Stimulated activated CD8-positive, alpha-beta memory T cell treated with anti-CD3 and anti-CD28 coated beads, Interleukin-12 subunit alpha, Interleukin-12 subunit beta, amount 100 ng/mL, for 1 hour (primary cell): ENCODE results near the gene MID1.

Experiments used
- DNase-seq: peaks from one replicate; pipeline ENCODE4 v3.0.0-alpha.2; 2020; ENCODE audit warnings: low read depth

MID1 gene

DNA sequence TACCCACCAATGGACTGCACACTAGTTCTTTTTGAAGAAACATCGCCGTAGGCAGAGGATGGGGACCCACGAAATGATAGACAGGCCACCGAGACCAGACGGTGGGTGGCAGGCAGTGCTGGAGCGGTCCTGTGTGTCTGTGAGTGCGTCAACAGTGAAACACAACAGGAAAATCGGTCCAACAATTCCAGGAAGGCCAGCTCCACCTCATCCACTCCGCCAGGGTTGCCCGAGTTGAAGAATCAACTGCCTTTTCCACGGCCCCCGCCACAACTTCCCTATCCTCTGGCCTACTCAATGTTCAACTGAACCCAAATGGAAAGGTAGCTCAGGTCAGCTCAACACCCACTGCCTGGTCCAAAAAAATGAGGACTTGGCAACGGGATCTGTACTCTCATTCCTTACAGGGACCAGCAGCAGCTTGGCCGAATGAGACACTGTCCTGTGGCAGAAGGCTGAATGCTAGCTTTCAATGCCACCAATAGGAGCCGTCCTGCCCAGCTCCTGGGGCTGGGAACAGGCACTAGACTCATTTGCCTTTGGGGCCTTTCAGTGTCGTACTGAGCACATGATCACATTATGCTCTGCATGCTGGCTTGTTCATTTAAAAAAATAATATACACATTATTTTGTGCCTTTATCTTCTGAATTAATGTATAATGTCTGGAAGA is 43.5 kb downstream of the MID1 start:
- DNase-seq = no peak

DNA sequence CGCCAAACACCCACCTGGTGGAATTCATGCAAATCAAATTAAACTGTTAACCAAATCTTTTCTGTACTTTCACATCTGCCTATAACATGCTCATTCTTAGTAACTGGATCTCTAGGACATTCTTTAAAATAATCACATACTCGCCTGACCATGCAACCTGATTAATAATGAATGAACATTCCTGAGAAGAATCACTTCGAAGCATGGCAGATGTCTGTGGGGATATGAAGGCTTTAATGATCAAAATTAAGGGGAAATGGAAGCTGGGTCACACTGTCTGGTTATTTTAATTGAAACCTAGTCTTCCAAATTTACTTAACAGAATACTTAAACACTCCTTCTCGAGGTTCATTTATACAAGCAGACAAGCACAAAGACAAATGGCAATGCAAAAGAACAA is 44.2 kb downstream of the MID1 start:
- DNase-seq = no peak

DNA sequence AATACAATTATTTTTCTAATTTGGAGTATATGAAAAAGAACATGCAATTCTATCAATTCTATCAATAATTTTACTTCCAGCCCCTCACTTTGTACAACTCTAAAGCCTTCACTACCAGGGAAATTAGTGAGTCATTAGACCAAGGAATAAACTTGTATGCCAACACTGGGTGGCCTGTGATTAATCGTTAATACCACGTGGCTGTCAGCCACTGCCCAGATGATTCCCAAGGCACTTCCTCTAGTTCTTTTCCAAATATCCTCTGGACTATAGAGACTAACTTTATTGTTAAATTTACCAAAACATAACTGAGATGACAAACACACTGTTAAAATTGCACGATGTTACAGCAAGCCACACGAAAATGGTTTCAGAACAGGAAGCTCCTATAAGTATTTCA is 45.7 kb downstream of the MID1 start:
- DNase-seq = no peak

DNA sequence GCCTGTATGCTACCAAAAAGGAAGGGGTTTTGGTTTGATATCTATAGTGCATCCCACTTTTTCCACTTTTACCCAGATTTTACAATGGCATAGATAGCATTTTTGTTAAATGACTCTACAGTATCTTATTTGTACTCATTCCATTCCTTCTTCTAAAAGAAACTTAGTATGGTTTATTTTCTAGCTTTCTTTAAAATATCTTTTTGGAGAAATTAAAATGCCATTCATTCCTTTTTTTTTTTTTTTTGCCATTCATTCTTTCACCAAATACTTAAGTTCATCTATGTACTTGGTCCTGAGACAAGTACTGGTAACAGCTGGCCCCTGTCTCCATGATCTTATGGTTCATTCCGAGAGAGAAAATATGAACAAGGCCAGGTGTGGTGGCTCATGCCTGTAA is 49.1 kb downstream of the MID1 start:
- no peak for DNase-seq

DNA sequence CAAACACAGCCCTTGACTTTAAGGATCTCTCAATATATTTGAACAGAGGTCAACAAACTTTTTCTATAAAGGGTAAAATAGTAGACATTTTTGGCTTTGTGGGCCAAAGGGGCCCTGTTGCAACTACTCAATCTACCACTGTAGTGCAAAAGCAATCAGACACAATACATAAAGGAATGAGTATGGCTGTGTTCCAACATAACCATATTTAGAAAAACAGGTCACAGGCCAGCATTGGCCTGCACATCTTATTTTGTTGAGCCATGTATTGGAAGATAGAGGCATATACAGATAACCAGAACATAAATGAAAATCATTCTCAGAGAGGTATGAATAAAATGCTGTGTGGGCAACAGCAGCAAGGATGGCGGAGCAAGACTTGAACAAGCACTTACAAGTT is 49.8 kb downstream of the MID1 start:
- no peak for DNase-seq

DNA sequence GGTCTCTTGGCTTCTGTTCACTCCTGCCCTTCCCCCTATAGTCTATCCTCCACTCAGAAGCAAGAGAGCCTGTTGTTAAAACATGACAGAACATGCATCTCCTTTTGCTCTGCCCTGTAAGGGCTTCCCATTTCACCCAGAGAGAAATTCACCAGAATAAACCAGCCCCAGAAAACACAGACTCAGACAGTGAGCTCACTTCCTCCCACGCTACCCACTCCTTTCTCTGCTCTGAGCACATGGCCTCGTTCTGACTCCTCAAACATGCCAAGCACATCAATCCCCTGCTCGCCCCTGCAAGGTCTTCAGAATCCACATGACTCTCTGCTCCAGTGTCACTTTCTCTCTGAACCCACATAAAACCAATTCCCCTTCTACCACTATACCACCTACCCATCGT is 50.4 kb downstream of the MID1 start:
- DNase-seq = no peak

DNA sequence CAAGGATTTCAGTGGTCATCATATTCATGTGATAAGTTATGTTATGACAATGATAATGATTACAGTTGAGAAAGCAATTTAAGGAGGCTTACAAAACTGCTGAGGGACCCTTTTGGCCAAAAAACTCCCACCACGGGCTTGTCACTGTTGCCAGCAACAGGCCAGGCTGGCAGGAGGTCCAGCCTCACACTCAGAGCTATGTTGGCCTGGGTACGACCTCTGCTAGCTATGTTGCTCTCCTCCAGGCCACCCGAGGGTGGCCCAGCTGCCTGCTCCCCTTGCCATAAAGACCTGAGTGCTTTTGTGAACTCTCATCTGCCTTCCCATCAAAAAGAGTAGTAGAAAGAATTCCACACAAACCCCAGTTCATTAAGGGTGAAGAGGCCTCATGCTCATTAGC is 52.0 kb downstream of the MID1 start:
- DNase-seq = no peak

DNA sequence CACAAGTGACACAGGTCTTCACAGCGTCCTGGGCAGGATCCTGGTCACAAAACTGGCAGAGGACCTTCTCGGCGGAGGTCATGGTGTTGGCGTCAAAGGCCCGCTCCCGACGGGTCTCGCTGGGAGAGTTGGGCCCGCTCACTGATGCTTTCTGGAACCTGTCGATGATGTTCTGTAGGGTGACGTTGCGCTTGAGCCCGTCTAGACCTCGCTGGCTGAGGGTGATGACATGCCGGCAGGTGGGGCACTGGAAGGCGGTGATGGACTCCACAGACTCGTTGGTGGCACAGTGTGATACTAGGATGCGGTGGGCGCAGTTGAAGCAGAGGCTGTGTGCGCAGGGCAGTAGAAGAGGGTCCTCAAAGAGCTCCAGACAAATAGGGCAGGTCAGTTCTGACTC is 53.2 kb downstream of the MID1 start:
- DNase-seq = no peak

DNA sequence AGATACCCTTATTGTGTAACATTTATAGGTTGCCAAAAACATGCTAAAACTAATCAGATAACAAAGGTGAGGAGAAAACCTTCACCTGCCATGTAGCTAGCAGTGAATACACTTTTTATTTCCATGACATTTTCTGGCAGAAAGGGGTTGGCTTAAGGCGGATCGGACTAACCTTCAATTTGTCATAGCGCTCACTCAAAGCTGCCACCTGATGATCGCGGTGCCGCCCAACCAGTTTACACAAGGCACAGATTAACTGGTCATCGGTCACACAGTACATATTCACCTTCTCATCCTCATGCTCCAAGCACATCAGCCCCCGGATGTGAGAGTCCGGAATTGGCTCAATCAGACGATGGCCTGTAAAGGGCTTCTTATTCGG is 53.7 kb downstream of the MID1 start:
- DNase-seq = no peak

DNA sequence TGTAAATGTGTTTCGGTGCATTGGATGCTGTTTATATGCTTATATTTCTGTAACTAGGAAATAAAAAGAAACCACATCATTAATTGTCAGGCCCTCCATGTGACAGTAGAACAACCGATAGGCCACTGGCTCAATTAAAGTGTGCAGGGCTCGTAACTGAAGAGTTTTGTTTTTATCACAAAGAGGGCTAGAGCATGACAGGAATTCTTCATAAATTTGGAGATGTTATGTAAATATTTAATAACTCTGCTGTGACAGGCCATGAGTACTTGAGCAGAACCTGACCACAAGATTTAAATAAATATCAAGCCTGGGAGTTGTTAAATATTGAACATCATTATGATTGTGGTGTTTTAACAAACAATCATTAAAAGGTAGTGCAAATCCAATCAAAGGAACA is 55.9 kb downstream of the MID1 start:
- no peak for DNase-seq

DNA sequence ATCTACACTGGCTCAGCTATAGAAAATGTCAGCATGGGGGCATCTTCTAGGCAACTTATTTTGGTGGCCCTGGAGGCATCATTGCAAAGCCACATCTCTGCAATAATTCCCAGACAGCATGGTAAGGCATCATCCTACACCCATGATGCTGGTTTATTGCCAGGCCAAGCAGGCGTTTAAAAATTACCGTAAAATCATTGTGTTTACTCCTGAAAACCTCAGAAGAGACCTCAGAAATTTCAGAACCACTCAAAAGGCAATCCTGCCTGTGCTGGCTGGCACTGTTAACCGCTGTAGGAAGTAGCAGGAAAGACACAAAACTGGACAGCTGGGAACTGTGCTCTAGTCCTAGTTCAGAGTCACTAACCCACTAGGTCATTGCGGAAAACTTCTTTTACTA is 63.2 kb downstream of the MID1 start:
- no peak for DNase-seq

DNA sequence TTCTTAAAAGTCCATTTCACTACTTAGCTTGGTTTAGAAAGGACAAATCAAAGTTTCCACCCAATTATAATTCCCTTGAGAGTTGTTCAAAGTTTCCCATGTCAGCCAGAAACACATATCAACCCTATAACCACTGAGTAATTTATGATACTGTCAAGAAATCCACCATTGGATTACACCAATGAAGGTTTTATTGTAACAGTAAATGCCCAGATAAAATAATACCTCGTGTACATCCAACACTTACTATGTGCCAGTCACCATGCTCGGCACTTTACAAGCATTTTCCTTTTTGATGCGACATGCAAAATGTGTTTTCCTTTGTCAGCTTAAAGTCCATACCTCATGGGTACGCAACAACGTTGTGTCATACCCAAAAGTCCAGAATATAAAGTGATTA is 64.0 kb downstream of the MID1 start:
- DNase-seq = no peak

DNA sequence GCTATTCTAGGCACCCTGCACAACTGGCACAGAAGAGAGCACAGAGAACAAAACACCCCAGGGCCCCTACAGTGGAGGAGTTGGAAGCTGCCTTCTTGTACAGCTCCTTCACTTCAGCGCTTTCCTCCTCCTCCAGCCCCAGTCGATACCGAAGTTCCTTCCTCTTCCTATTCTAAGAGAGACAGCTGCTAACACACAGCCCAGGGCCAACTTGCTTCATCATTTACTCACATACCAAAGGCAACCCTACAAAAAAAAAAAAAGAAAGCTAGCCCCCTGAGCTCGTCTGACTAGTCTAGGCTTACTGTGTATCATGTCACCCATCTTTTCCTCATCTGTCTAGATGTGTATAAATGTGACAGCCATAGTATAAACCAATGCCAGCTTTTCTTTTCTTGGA is 64.5 kb downstream of the MID1 start:
- DNase-seq = no peak

DNA sequence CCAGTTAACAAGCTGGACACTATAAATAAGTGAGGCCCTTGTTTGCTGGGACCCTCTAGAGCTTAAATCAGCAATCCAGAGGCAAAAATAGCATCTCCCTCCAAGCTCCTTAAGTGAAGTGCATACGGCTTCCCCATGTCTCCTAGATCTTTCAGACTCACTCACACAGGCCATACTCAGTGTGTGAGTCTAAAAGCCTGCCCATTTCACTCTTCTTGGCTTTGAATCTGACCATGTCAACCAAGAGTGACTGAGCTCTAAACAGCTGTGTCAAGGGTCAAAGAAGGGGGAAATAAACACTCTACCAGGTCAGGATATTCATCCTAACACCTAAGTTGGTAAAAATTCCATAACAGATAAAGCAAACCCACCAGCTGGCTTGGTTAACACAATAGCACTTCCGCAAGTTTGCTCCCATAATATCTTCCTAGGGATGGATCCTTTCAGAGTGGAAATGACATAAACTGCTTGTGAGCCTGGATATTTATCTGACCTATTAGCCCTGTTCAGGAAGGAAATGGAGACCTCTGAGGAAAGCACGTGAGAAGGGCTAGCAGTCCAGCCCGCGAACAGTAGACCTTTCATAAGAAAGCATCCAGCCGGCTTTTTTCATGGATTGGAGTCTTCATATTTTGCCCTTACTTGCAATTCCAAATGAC is 65.6 kb downstream of the MID1 start:
- DNase-seq = no peak

DNA sequence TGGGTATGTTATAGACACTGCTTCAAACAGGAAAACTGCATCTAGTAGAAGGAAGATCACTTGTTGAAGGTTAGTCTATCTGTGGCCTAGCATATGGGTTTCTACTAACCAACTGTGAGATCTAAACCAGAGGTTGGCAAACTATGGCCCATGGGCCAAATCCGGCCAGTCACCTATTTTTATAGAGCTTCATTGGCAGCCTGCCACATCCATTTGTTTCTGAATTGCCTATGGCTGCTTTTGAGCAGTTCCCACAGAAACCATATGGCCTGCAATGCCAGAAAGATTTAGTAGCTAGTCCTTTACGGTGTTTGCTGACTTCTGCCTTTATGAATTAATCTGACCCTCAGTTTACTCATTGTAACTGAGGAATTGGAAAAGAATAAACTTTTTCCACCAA is 71.1 kb downstream of the MID1 start:
- DNase-seq = no peak

DNA sequence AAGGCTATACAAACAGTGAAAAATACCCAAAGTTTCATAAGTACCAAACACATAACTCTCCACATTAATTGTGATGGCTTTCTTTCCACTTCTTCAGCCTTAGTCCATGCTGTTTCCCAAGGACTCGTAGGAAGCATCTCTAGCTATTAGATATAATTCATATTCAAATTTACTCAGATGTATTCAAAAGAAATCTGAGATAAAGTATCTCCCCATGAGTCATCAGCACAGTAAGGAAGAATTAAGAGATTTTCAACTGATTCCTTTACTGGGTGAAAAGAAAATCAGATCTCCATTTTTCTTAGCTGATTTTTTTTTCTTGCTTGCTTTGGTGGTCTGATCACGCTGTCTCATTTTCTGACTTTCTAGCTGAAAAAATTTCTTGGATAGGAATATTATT is 71.7 kb downstream of the MID1 start:
- DNase-seq = no peak

DNA sequence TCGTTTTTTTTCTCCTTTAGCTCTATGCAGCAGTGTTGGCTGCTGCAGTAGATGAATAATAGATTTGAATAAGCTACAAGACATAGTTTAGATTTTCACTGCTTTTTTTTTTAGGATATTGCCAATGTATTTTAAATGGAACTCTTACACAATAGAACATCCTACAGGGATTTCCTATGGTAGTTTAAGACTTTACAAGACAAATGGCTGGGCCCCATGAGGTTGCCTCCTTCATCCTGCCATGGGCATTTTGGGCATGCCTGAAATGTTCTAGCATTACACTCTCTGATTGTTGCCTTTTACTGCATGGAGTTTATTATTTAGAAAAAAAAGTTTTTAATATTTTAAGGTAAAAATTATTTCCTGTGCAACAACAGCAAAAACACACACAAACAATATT is 74.5 kb downstream of the MID1 start:
- no peak for DNase-seq

DNA sequence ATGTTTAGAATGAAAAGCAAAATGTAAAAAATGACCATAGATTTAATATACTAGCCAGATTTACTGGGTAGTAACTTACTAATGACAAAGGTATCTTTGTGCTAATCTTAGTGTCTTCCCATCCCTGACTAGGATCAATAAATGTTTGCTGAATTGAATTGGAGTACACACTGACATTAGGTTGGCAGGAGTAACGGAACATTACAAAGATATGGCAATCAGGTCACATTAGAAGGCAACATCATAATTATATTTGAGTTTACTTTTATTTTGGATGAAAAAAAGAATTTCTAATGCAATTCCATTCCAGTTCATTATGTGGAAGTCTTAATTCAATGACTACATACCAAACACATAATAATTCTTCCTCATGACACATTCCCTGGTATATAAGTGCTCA is 77.8 kb downstream of the MID1 start:
- no peak for DNase-seq

DNA sequence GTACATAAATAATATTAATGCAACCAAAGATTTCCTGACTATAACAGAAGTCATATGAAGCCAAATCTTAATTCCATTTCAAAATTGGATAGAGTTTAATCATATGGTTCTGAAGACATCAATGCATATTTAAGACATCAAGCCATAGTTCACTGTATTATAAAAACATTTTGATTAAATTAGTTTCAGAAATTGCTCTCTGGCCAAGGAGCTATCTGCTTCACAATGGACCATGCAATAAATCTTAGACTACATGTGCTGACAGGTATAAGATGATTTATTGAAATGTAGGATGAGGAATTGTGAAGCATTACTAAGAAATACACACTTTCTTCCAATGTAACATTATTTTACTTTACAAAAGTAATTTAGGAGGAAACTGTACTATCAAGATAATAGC is 81.6 kb downstream of the MID1 start:
- DNase-seq = no peak

DNA sequence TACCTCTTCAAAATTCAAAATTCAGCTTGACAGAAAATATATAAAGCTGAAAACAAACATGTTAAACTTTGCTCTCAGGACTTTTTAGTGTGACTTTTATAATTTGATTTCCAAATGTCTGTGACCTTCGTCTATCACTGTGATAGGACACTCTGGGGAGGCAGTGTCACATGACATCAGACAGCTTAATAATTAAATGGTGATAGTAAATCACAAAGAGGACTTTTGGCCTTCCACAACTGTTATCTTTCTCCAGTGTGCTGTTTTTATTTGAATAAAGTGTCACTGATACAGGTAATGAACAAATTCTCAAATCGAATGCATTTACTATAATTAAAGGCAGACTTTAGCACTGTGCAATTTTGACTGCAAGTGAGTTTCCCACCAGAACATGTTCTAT is 83.1 kb downstream of the MID1 start:
- DNase-seq = no peak

DNA sequence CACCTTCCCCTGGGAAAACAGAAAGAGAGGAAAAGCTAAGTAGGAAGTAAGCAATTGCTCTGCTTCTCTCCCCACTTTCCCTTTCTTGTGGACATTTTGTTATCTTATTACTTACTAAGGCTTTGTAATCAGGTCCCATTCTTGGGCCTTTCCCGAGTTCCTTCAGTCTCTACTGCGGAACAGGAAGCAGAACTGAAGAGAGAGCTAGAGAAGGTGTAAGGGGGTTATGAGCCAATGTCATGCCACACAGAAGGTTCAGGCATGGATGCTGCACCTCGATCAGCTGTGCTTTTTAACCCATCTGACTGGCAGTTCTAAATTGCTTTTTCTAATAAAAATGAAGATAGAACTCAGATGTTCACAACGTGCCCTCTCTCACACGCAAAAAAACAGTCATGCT is 83.6 kb downstream of the MID1 start:
- DNase-seq = no peak

DNA sequence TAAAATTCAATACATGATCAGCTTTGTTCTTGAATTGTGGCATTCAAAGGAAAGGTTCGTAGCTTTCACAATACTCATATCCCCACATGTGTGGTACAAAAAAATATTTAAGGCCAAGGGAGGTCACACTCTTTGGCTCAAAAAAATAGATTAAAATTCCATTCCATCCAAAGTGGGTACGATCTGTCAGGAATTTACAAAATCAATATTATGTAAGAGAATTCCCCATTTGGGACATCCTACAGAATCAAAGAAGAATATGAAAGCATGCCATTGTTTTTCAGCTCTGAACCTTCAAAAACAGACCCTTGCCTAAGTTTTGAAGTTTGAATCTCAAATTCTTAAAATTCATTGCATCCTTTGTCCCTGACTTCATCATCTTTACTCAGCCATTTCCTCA is 85.8 kb downstream of the MID1 start:
- DNase-seq = no peak

DNA sequence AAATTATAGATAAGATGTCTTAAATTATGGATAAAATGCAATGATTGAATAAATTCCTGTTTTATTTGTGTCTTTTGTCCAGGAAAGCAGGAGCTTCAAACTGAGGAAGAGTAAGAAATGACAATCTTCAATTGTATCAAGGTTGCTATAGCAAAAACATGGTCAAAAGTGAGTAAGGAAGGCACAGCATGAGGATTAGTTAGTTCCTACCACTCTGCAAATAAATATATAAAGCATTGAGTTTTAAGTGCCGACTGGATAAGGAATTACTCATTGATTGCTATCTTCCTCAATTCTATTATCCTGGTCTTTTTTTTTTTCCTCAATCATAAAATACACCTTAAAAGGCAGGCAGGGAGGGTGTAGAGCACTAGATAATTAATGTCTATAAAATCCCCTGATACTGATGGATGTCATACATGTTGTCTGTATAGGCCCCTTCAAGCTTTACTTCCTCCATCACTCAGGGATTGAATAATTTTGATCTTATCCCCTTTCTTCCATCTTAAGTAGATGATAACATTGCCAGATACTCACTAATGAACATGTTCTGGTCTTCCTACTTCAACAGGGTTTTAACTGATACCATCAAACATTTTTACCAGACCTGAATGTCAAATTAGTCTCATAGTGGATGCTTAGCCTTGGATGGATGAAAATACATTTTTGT is 86.6 kb downstream of the MID1 start:
- no peak for DNase-seq

DNA sequence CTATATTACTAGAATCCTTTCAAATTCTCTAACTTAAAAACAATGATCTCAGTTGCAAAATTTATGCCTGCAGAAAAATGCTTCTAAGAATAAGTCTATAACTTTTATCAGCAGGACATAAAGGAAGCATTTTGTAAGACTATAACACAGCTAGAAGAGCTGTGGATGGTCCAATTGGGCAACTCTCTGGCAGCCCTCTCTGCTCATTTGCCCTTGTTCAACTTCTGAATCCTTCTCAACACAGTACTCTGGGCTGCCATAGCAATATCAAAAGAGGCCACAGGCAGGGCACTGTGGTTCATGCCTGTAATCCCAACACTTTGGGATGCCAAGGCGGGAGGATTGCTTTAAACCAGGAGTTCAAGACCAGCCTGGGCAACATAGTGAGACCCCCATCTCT is 88.5 kb downstream of the MID1 start:
- DNase-seq = no peak
